GM18507 (cell line): ENCODE results near the gene FOXI1.

Experiments used
- DNase-seq: peaks from one replicate; pipeline ENCODE4 v3.0.0; 2011; ENCODE audit warnings: low read depth; ENCODE audit not compliant: insufficient read length; ENCODE audit errors: extremely low spot score
- FAIRE-seq: peaks from 2 replicates; lab custom pipeline; 2011; peaks lifted over from hg19 to GRCh38; lab: Jason Lieb, UNC

The FOXI1 gene

DNA sequence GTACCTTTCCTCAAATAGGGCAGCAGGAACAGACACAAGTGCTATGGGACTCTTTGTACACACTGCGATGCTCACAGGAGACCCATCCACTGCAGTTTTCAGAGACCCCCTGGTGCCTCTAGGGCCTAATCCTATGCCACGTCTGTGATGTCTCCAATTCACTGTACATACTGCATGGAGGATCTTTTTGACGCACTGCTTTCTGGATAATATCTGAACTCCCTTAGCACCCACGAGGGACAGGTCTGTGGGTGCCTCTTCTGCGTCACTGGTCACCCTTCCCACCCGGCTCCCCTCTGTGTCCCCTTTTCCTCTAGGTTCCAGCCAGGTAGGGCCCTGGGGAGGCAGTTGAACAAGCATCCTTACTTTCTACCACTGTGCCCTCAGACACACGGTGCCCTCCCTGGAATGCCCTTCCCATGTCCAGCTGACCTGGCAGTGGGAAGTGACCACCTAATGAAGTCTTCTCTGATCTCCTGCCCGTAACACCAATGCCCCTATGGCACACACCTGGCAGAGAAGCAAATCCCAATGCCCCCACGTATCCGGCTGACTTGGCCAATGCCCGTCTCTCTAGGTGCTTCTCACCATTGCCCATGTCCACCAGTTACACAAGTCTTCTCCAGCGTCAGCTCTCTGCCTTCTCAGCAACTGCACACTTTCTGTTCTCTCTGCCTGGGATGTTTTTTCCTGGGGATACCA, 41.5 kb downstream of the FOXI1 start:
- DNase-seq = no peak
- FAIRE-seq = no peak

- FAIRE-seq (no peak), DNase-seq (no peak)
Measured at GRCh38 chr5:170147753-170148264, 42.1 kb downstream of the FOXI1 start.

- DNase-seq = no peak
- FAIRE-seq = no peak
Measured at GRCh38 chr5:170148430-170149205, 42.9 kb downstream of the FOXI1 start.

- DNase-seq = no peak
- no peak for FAIRE-seq
Measured at GRCh38 chr5:170149206-170149515, 43.5 kb downstream of the FOXI1 start.

- no peak for FAIRE-seq
- no peak for DNase-seq
Measured at GRCh38 chr5:170150713-170151096, 45.0 kb downstream of the FOXI1 start.

DNA sequence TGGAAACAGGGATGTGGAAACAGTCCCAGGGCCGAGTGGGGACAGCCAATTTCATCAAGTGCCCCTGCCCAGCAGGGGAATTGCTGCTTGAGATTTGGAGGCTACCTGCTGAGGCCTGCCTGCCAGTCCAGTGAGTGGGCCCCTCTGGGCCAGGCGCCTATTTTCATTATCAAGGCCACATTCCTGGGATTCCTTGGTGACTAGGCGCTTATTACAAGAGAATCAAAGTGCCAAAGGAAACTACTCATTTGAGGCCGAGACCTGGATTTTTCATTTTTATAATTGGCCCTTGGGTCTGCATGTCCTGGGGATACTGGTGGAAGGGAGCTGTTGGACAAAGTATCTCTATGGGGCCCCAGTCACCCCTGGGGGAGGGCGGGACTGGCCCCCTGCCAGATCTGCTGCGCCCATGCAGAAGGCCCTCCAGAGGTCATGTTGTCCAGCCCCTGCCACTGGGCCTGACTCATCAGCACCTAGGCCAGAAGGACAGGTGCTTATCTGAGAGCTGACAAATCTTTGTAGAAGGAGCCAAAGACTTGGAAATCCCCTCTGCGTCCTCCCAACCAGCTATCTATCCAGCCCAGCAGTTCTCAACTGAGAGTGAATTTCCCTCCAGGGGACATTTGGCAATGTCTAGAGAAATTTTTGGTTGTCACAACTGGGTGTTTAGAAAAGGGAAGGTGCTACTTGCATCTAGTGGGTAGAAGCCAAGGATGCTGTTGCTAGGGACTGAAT, 45.6 kb downstream of the FOXI1 start:
- DNase-seq = no peak
- peak; percentile 59 for FAIRE-seq

DNA sequence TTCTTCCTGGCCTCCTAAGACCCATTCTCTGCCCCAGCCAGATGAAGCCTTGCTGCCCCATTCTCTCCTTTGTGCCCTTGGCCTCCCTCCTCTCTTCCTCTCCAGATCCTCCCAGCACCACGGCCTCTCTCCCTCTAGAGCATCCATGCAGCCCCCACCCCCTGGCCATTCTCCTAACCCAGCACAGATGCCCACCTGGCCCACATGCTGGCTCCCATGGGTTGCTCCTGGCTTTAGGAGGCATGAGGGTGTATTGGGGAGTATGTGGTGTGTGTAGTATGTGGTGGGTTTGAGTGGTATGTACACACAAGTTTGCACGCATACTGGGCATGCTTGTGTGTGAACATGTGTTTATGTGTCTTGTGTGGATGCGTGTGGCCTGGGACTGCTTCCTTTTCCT, 47.1 kb downstream of the FOXI1 start:
- DNase-seq (no peak), FAIRE-seq (no peak)

GRCh38 chr5:170154297-170154696, 48.6 kb downstream of the FOXI1 start:
- DNase-seq (no peak), FAIRE-seq (no peak)

DNA sequence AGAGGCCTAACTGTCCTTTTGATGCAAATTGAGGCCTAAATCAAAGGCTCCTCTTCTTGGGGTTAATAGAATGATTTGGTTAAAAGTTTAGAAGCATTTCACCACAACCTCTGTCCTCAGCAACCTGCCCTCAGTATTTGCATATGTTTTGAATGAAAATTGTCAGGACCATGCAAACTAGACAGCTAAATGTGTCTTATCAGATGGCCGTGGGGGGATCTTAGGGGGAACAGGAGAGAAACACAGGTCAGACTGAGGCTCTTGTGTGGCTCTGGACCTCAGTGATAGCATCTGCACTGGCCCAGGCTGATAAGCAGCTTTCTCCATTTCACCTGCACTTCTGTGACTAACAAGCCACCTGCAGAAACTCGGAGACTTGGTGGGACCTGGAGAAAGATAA, 49.0 kb downstream of the FOXI1 start:
- FAIRE-seq = no peak

DNA sequence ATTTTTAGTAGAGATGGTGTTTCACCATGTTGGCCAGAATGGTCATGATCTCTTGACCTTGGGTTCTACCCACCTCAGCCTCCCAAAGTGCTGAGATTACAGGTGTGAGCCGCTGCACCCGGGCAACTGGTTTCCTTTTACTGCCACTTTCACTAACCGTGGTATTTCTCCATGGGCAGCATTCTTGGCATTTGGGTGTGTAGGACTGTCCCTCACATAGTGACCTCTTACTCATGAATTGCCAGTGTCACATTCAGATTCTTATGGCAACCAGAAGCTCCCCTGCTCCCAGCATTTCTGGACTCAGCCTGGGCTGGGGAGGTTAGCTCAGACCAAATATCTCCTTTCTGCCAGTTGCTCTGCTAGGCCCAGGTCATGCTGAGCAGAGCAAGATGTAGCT, 50.1 kb downstream of the FOXI1 start:
- FAIRE-seq = no peak
- DNase-seq = no peak

More for the DNA sequence above, 49.0 kb downstream of the FOXI1 start:
- DNase-seq = no peak

- DNase-seq (no peak), FAIRE-seq (no peak)
Measured at GRCh38 chr5:170159101-170159698, 53.5 kb downstream of the FOXI1 start.
